Fibroblast of lung (primary cell): Measurements from ENCODE around the gene KRT4.

Experiments
- CTCF ChIP-seq, 2 donors: IDR thresholded peaks in 1 of 2; conservative IDR thresholded peaks in 1 of 2; 1 replicate in 1 of 2; 2 replicates in 1 of 2; pipeline ENCODE4 v1.5.1; 2011 to 2012; ENCODE audit warnings: low read length in 2 of 2, control low read depth in 1 of 2, inconsistent platforms in 1 of 2, low read depth in 1 of 2, mild to moderate bottlenecking in 1 of 2
- EZH2 ChIP-seq: IDR thresholded peaks from 2 replicates; pipeline ENCODE4 v1.5.1; 2012; ENCODE audit warnings: low read length, control low read depth, mild to moderate bottlenecking; ENCODE audit errors: missing control alignments

GRCh38 chr12:52838609-52839435 lies 24.9 kb upstream of the KRT4 start:
- TF ChIP-seq CTCF (conservative IDR thresholded peaks at IDR 0.05 in 1 of 2, IDR thresholded peaks at IDR 0.05 in 1 of 2; ENCODE audit: low read depth in 1 of 2, low read length in 2 of 2) (no peak), EZH2 (no peak)
